WTC11 (cell line): ENCODE results near the gene ARAP1. TPM values are rescaled to one million over a fixed set of nuclear protein-coding genes. Genes with fewer than 3 reads are reported as not detected.

Experiments used
- ATAC-seq: fragments of 200-7000 bp; cut with Tn5 transposase; 2 replicates; pipeline ENCODE4 v1.10.0; 2021; ENCODE audit warnings: mild to moderate bottlenecking, moderate library complexity
- CTCF ChIA-PET: fragments of 300-600 bp; sonication (Branson Sonifier 250); formaldehyde crosslinking; loops from one replicate; lab custom pipeline; 2021; ENCODE audit warnings: antibody characterized with exemption; lab: Charles Lee
- POLR2A ChIA-PET: fragments of 350-600 bp; sonication (Branson Sonifier 250); formaldehyde crosslinking; loops from one replicate; lab custom pipeline; 2021; ENCODE audit warnings: antibody characterized with exemption; lab: Charles Lee
- DNase-seq: peaks from one replicate; pipeline ENCODE4 v3.0.0; 2021; ENCODE audit warnings: low spot score
- H3K27ac Mint-ChIP-seq: 2 replicates; pipeline ENCODE4 v1.8.0; 2021; ENCODE audit warnings: mixed read lengths
- H3K27me3 Mint-ChIP-seq: 2 replicates; pipeline ENCODE4 v1.8.0; 2021; ENCODE audit warnings: low read depth, mild to moderate bottlenecking, moderate library complexity, mixed read lengths
- H3K36me3 Mint-ChIP-seq: 2 replicates; pipeline ENCODE4 v1.8.0; 2021; ENCODE audit warnings: mixed read lengths
- H3K4me1 Mint-ChIP-seq: 2 replicates; pipeline ENCODE4 v1.8.0; 2022; ENCODE audit warnings: mixed read lengths
- H3K4me3 Mint-ChIP-seq: 2 replicates; pipeline ENCODE4 v1.8.0; 2021; ENCODE audit warnings: mild to moderate bottlenecking, moderate library complexity, mixed read lengths
- H3K9me3 Mint-ChIP-seq: 2 replicates; pipeline ENCODE4 v1.8.0; 2021; ENCODE audit warnings: mixed read lengths
- ARID4B ChIP-seq: sonication (generic); formaldehyde crosslinking; IDR thresholded peaks from 2 replicates; pipeline ENCODE4 v1.8.0; 2023; ENCODE audit warnings: missing genetic modification reagents, mild to moderate bottlenecking, borderline replicate concordance
- E2F1 ChIP-seq: sonication (generic); formaldehyde crosslinking; IDR thresholded peaks from 2 replicates; pipeline ENCODE4 v1.8.0; 2022; ENCODE audit warnings: mild to moderate bottlenecking, missing genetic modification reagents
- ERG ChIP-seq: fragments of 250-450 bp; sonication (Bioruptor Pico); IDR thresholded peaks from 2 replicates; pipeline ENCODE4 v1.8.0; 2021; ENCODE audit warnings: mild to moderate bottlenecking
- FOXP4 ChIP-seq: sonication (generic); formaldehyde crosslinking; IDR thresholded peaks from 2 replicates; pipeline ENCODE4 v1.8.0; 2022; ENCODE audit warnings: mild to moderate bottlenecking, missing genetic modification reagents
- IRF2 ChIP-seq: sonication (generic); formaldehyde crosslinking; IDR thresholded peaks from 2 replicates; pipeline ENCODE4 v1.8.0; 2022; ENCODE audit warnings: low read depth, missing genetic modification reagents, borderline replicate concordance
- MYBL2 ChIP-seq: sonication (generic); formaldehyde crosslinking; IDR thresholded peaks from 2 replicates; pipeline ENCODE4 v1.8.1; 2023; ENCODE audit warnings: mild to moderate bottlenecking, moderate library complexity, missing genetic modification reagents
- NFE2L1 ChIP-seq: sonication (generic); formaldehyde crosslinking; IDR thresholded peaks from 2 replicates; pipeline ENCODE4 v1.8.1; 2023; ENCODE audit warnings: missing genetic modification reagents
- NR1H2 ChIP-seq: sonication (generic); formaldehyde crosslinking; IDR thresholded peaks from 2 replicates; pipeline ENCODE4 v1.9.0; 2021; ENCODE audit warnings: mild to moderate bottlenecking, moderate library complexity, missing genetic modification reagents
- NR3C1 ChIP-seq: sonication (generic); formaldehyde crosslinking; conservative IDR thresholded peaks from 2 replicates; pipeline ENCODE4 v1.8.1; 2023; ENCODE audit warnings: low read depth, mild to moderate bottlenecking, missing genetic modification reagents
- OVOL2 ChIP-seq: fragments of 250-450 bp; sonication (Bioruptor Pico); IDR thresholded peaks from 2 replicates; pipeline ENCODE4 v1.9.0; 2021; ENCODE audit warnings: mild to moderate bottlenecking, borderline replicate concordance
- SMAD4 ChIP-seq: sonication (generic); formaldehyde crosslinking; IDR thresholded peaks from 2 replicates; pipeline ENCODE4 v1.8.0; 2022; ENCODE audit warnings: mild to moderate bottlenecking, missing genetic modification reagents
- STAT6 ChIP-seq: sonication (generic); formaldehyde crosslinking; conservative IDR thresholded peaks from 2 replicates; pipeline ENCODE4 v1.8.1; 2023; ENCODE audit warnings: mild to moderate bottlenecking, low read depth, missing genetic modification reagents, moderate library complexity
- TEAD1 ChIP-seq: sonication (generic); formaldehyde crosslinking; IDR thresholded peaks from 2 replicates; pipeline ENCODE4 v1.8.0; 2022; ENCODE audit warnings: mild to moderate bottlenecking, missing genetic modification reagents
- USF1 ChIP-seq: sonication (generic); formaldehyde crosslinking; IDR thresholded peaks from 2 replicates; pipeline ENCODE4 v1.8.0; 2022; ENCODE audit warnings: mild to moderate bottlenecking, missing genetic modification reagents
- USF2 ChIP-seq: sonication (generic); formaldehyde crosslinking; IDR thresholded peaks from 2 replicates; pipeline ENCODE4 v1.8.1; 2023; ENCODE audit warnings: mild to moderate bottlenecking, missing genetic modification reagents, moderate library complexity
- ZBTB43 ChIP-seq: sonication (generic); formaldehyde crosslinking; IDR thresholded peaks from 2 replicates; pipeline ENCODE4 v1.8.1; 2023; ENCODE audit warnings: mild to moderate bottlenecking, missing genetic modification reagents
- ZNF121 ChIP-seq: sonication (generic); formaldehyde crosslinking; IDR thresholded peaks from 2 replicates; pipeline ENCODE4 v1.8.0; 2023; ENCODE audit warnings: missing genetic modification reagents
- ZNF232 ChIP-seq: sonication (generic); formaldehyde crosslinking; IDR thresholded peaks from 2 replicates; pipeline ENCODE4 v1.8.0; 2022; ENCODE audit warnings: mild to moderate bottlenecking, missing genetic modification reagents
- ZNF281 ChIP-seq: sonication (generic); formaldehyde crosslinking; IDR thresholded peaks from 2 replicates; pipeline ENCODE4 v1.8.0; 2023; ENCODE audit warnings: mild to moderate bottlenecking, missing genetic modification reagents
- total RNA-seq: library from RNA; stranded (reverse); gene quantifications from 3 replicates; pipeline ENCODE4 v1.2.3, GENCODE V29; 2021

Gene ARAP1
- total RNA-seq, 1 experiment from 2014 or later: 98.8 TPM

GRCh38 chr11:72676861-72677341 lies 75.3 kb downstream of the ARAP1 start:
- POLR2A ChIA-PET: no interaction called here
- ATAC-seq (peak; percentile 79), DNase-seq (peak; percentile 94)
- CTCF ChIA-PET: interaction anchor here (0.7 to 16.5 kb wide), 13 partner anchors 9 to 466 kb away, joined by 3 to 461 read pairs (median 5); partner anchors contain the start of genes FCHSD2 and STARD10
- H3K36me3 Mint-ChIP-seq: no peaks in the 10 kb centered on the region
- no peaks in the 10 kb centered on the region for H3K9me3 Mint-ChIP-seq
- peak overlapping the region; percentile 53 for H3K4me3 Mint-ChIP-seq
- H3K4me1 Mint-ChIP-seq: peaks cover 41% of the 10 kb centered on the region
- no peak overlapping the region for H3K27ac Mint-ChIP-seq
- H3K27me3 Mint-ChIP-seq: peaks cover 91% of the 10 kb centered on the region
- TF ChIP-seq ZNF232: peak; percentile 82; the same call in 1 of the 2 replicates
- peak; percentile 44; the same call in 1 of the 2 replicates for TF ChIP-seq TEAD1 (CRISPR knock-in tag)
- no peak for TF ChIP-seq SMAD4 (CRISPR knock-in tag)
- peak; percentile 61; the same call in 1 of the 2 replicates for TF ChIP-seq ZNF281 (CRISPR knock-in tag)
- peak; percentile 79; the same call in 1 of the 2 replicates for TF ChIP-seq E2F1 (CRISPR knock-in tag)
- peak; percentile 73; the same call in 1 of the 2 replicates for TF ChIP-seq ARID4B (CRISPR knock-in tag)
- peak; percentile 85 for TF ChIP-seq ZBTB43 (CRISPR knock-in tag)
- TF ChIP-seq USF1 (CRISPR knock-in tag): peak; percentile 33; the same call in 1 of the 2 replicates
- peak; percentile 80; the same call in 1 of the 2 replicates for TF ChIP-seq NR3C1 (CRISPR knock-in tag)
- TF ChIP-seq OVOL2: no peak
- TF ChIP-seq NFE2L1 (CRISPR knock-in tag): peak; percentile 72; the same call in 1 of the 2 replicates
- no peak for TF ChIP-seq STAT6 (CRISPR knock-in tag)
- TF ChIP-seq USF2 (CRISPR knock-in tag): peak; percentile 21; the same call in 1 of the 2 replicates
- no peak for TF ChIP-seq IRF2 (CRISPR knock-in tag)
- TF ChIP-seq ERG: no peak
- TF ChIP-seq MYBL2 (CRISPR knock-in tag): peak; percentile 39; the same call in 1 of the 2 replicates
- no peak for TF ChIP-seq ZNF121 (CRISPR knock-in tag)
- peak; percentile 73; the same call in 1 of the 2 replicates for TF ChIP-seq FOXP4 (CRISPR knock-in tag)
- TF ChIP-seq NR1H2 (CRISPR knock-in tag): no peak
